ENCODE results near the gene CDH23.
A peak's percentile ranks its signal among the peaks of the same experiment; 100 is the strongest.

The CDH23 gene

GRCh38 chr10:71717551-71717951 is 320.8 kb downstream of the CDH23 start:
- intact Hi-C loops (cut with DNase I), result no loop called here
- no peak for DNase-seq

- DNase-seq, result no peak
These were observed 321.5 kb downstream of the CDH23 start for GRCh38 chr10:71718165-71718698.

GRCh38 chr10:71719042-71719441 is 322.3 kb downstream of the CDH23 start:
- intact Hi-C loops (cut with DNase I), result no loop called here
- DNase-seq, result peak in 1 of 10 donors; percentile 24

More at GRCh38 chr10:71718165-71718698, 321.5 kb downstream of the CDH23 start:
- intact Hi-C loops (cut with DNase I), result no loop called here

- intact Hi-C loops (cut with DNase I), result no loop called here
- DNase-seq, result peak in 2 of 10 donors; percentile 27 to 58
These were observed 322.9 kb downstream of the CDH23 start, which contains the start of gene C10orf105 for GRCh38 chr10:71719464-71720201. TSS of gene C10orf105 (minus strand) at chr10:71719778. CDS start at chr10:71716337, 3,441 bp downstream.

GRCh38 chr10:71720288-71720687 is 323.6 kb downstream of the CDH23 start:
- intact Hi-C loops (cut with DNase I), result no loop called here
- no peak for DNase-seq

- no peak for DNase-seq
- intact Hi-C loops (cut with DNase I), result no loop called here
These were observed 324.6 kb downstream of the CDH23 start for GRCh38 chr10:71721313-71721712.

- intact Hi-C loops (cut with DNase I), result no loop called here
- DNase-seq, result no peak
These were observed 326.1 kb downstream of the CDH23 start for GRCh38 chr10:71722849-71723248.

GRCh38 chr10:71723311-71723710 is 326.6 kb downstream of the CDH23 start:
- intact Hi-C loops (cut with DNase I), result no loop called here
- DNase-seq, result no peak

- intact Hi-C loops (cut with DNase I), result no loop called here
- no peak for DNase-seq
These were observed 327.8 kb downstream of the CDH23 start for GRCh38 chr10:71724539-71724938.

- DNase-seq, result no peak
- intact Hi-C loops (cut with DNase I), result no loop called here
These were observed 328.5 kb downstream of the CDH23 start for GRCh38 chr10:71725249-71725648.

GRCh38 chr10:71725998-71726579 is 329.4 kb downstream of the CDH23 start:
- intact Hi-C loops (cut with DNase I), result no loop called here
- DNase-seq, result no peak

GRCh38 chr10:71726580-71727104 is 329.9 kb downstream of the CDH23 start:
- no peak for DNase-seq
- intact Hi-C loops (cut with DNase I), result no loop called here

- intact Hi-C loops (cut with DNase I), result no loop called here
- DNase-seq, result no peak
These were observed 330.5 kb downstream of the CDH23 start for GRCh38 chr10:71727105-71727737.

- intact Hi-C loops (cut with DNase I), result no loop called here
- no peak for DNase-seq
These were observed 331.3 kb downstream of the CDH23 start for GRCh38 chr10:71727738-71728737.

GRCh38 chr10:71729161-71729636 is 332.5 kb downstream of the CDH23 start:
- DNase-seq, result no peak

GRCh38 chr10:71731791-71732190 is 335.1 kb downstream of the CDH23 start:
- intact Hi-C loops (cut with DNase I), result no loop called here
- DNase-seq, result no peak

More at GRCh38 chr10:71729161-71729636, 332.5 kb downstream of the CDH23 start:
- intact Hi-C loops (cut with DNase I), result no loop called here

GRCh38 chr10:71734797-71735196 is 338.1 kb downstream of the CDH23 start:
- DNase-seq, result no peak
- intact Hi-C loops (cut with DNase I), result no loop called here

- intact Hi-C loops (cut with DNase I), result no loop called here
- DNase-seq, result no peak
These were observed 339.2 kb downstream of the CDH23 start for GRCh38 chr10:71735709-71736569.

GRCh38 chr10:71736570-71736952 is 339.8 kb downstream of the CDH23 start:
- DNase-seq, result no peak
- intact Hi-C loops (cut with DNase I), result no loop called here
